Measurements from ENCODE around the gene BAIAP3. TPM values are rescaled to one million over a fixed set of nuclear protein-coding genes. Genes with fewer than 3 reads are reported as not detected.

BAIAP3 gene
- total RNA-seq, 6 experiments from 2014 or later, result 5.4 to 7.6 (median 5.8) TPM

DNA sequence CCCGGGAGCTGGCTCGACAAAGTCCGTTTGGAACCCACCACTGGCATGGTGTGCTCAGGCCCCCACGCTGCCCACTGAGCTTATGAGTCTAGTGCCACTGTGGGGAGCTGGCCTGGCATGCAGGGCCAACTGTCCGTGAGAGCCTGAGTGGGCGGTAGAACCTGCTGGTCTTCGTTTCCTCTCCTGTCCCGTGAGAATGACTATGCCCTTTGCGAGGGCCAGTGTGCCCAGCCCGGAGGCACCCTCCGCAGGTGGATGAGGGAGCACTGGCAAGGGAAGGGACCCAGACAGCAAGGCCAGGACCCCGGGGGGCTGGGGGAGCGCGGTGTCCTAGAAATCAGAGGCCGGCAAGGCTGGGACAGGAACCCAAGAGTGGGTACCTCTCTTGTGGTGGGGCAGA is 3.2 kb downstream of the BAIAP3 start:
- H3K27me3 ChIP-seq, result peaks cover 0 to 8% of the 10 kb centered on the region in 2 donors
- TF ChIP-seq CTCF (IDR thresholded peaks at IDR 0.05) (no peak), POLR2A (IDR thresholded peaks at IDR 0.05) (no peak)
- DNase-seq, result no peak
- 20% methylated on average over 1 of the region's 15 CpGs for WGBS (ENCODE audit: insufficient coverage, low coverage, low lambda C conversion rate, missing lambda C conversion rate)
- no peak overlapping the region for H3K27ac ChIP-seq
- intact Hi-C loops (cut with DNase I), result no loop called here
- H3K9me3 ChIP-seq, result no peaks in the 10 kb centered on the region
- no peak for ATAC-seq
- peaks cover 0 to 19% (median 6%) of the 10 kb centered on the region in 4 donors for H3K4me1 ChIP-seq
- no peaks in the 10 kb centered on the region for H3K36me3 ChIP-seq
- H3K4me3 ChIP-seq, result no peak overlapping the region

GRCh38 chr16:1337486-1337885 is 4.0 kb downstream of the BAIAP3 start:
- ATAC-seq, result no peak

GRCh38 chr16:1338119-1338730 is 4.8 kb downstream of the BAIAP3 start:
- Histone ChIP-seq H3K9me3 (no peaks in the 10 kb centered on the region), H3K27me3 (peaks cover 0 to under 1% of the 10 kb centered on the region in 2 donors), H3K36me3 (no peaks in the 10 kb centered on the region), H3K4me1 (peaks cover 0 to 11% (median 2%) of the 10 kb centered on the region in 4 donors), H3K4me3 (no peak overlapping the region), H3K27ac (no peak overlapping the region)
- intact Hi-C loops (cut with DNase I), result no loop called here
- WGBS (ENCODE audit: insufficient coverage, low coverage, low lambda C conversion rate, missing lambda C conversion rate), result 40% methylated on average over 1 of the region's 30 CpGs
- TF ChIP-seq POLR2A (IDR thresholded peaks at IDR 0.05) (no peak), CTCF (IDR thresholded peaks at IDR 0.05) (peak; percentile 32 to 56 (median 52))
- ATAC-seq (no peak), DNase-seq (peak in 1 of 3 donors; percentile 70)

More at GRCh38 chr16:1337486-1337885, 4.0 kb downstream of the BAIAP3 start:
- Histone ChIP-seq H3K4me3 (no peak overlapping the region), H3K4me1 (peaks cover 0 to 13% (median 2%) of the 10 kb centered on the region in 4 donors), H3K9me3 (no peaks in the 10 kb centered on the region), H3K27ac (no peak overlapping the region), H3K27me3 (peaks cover 0 to 8% of the 10 kb centered on the region in 2 donors), H3K36me3 (no peaks in the 10 kb centered on the region)
- no peak for DNase-seq
- TF ChIP-seq POLR2A (IDR thresholded peaks at IDR 0.05), result no peak
- no peak for TF ChIP-seq CTCF (IDR thresholded peaks at IDR 0.05)
- no CpG with 5 or more reads among the region's 9 CpGs for WGBS (ENCODE audit: insufficient coverage, low coverage, low lambda C conversion rate, missing lambda C conversion rate)
- intact Hi-C loops (cut with DNase I), result no loop called here

DNA sequence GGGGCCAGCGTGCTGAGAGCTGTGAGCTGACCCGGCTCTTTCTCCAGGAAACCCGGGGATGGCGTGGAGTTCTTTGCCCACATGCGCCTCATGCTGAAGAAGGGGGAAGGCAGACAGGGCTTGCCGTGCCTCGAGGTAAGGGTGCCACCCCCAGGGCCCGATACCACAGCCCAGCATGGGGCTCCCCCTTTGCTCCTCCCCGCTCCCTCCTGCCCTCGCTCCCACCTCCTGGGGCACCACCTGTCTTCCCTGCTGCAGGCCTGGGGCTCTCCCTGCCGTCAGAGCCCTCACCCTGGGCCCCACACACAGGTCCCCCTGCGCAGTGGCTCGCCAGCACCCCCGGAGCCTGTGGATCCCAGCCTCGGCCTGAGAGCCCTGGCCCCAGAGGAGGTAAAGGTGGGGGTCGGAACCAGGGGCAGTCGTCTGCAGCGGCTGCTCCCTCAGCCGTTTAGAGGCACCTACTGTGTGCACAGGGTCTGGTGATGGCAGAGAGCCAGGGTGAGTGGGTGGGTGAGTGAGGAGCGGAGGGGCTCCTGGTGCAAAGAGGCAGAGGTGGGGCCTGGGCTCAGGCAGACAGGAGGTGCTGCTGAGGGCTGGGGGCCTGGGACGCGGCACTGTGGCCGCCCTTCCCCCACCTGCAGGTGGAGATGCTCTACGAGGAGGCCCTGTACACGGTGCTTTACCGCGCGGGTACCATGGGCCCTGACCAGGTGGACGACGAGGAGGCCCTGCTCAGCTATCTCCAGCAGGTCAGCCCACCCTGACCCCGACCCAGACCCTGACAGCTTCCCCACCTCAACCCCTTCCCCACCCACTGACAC is 5.6 kb downstream of the BAIAP3 start:
- intact Hi-C loops (cut with DNase I), result no loop called here
- Histone ChIP-seq H3K27me3 (no peaks in the 10 kb centered on the region), H3K27ac (no peak overlapping the region), H3K9me3 (no peaks in the 10 kb centered on the region), H3K4me3 (no peak overlapping the region), H3K4me1 (peaks cover 0 to 13% (median 6%) of the 10 kb centered on the region in 4 donors), H3K36me3 (no peaks in the 10 kb centered on the region)
- no peak for TF ChIP-seq CTCF (IDR thresholded peaks at IDR 0.05)
- TF ChIP-seq POLR2A (IDR thresholded peaks at IDR 0.05), result no peak
- no peak for DNase-seq
- WGBS (ENCODE audit: insufficient coverage, low coverage, low lambda C conversion rate, missing lambda C conversion rate), result 47% methylated on average over 10 of the region's 31 CpGs
- no peak for ATAC-seq

All from right lobe of liver (tissue), 6 donors.